ENCODE data around the gene EXOC8. TPM values are rescaled to one million over a fixed set of nuclear protein-coding genes. Genes with fewer than 3 reads are reported as not detected.

Gene EXOC8
- total RNA-seq, 4 donors from 2014 or later: 14.1 to 27.1 (median 16.9) TPM

GRCh38 chr1:231383159-231383860, 45.7 kb upstream of the EXOC8 start:
- H3K4me3 ChIP-seq: no peak overlapping the region
- intact Hi-C loops (cut with DNase I; ENCODE audit: low total_unique reads): no loop called here
- no peaks in the 10 kb centered on the region for H3K27me3 ChIP-seq
- H3K36me3 ChIP-seq: no peaks in the 10 kb centered on the region
- no peaks in the 10 kb centered on the region for H3K9me3 ChIP-seq
- no peak overlapping the region for H3K27ac ChIP-seq
- DNase-seq: no peak
- TF ChIP-seq POLR2A (IDR thresholded peaks at IDR 0.05): no peak
- TF ChIP-seq, protein P1, sequence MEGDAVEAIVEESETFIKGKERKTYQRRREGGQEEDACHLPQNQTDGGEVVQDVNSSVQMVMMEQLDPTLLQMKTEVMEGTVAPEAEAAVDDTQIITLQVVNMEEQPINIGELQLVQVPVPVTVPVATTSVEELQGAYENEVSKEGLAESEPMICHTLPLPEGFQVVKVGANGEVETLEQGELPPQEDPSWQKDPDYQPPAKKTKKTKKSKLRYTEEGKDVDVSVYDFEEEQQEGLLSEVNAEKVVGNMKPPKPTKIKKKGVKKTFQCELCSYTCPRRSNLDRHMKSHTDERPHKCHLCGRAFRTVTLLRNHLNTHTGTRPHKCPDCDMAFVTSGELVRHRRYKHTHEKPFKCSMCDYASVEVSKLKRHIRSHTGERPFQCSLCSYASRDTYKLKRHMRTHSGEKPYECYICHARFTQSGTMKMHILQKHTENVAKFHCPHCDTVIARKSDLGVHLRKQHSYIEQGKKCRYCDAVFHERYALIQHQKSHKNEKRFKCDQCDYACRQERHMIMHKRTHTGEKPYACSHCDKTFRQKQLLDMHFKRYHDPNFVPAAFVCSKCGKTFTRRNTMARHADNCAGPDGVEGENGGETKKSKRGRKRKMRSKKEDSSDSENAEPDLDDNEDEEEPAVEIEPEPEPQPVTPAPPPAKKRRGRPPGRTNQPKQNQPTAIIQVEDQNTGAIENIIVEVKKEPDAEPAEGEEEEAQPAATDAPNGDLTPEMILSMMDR (IDR thresholded peaks at IDR 0.05): no peak
- H3K4me1 ChIP-seq: peaks cover 0 to 7% of the 10 kb centered on the region in 2 donors

- H3K4me1 ChIP-seq: peaks cover 0 to 7% of the 10 kb centered on the region in 2 donors
- H3K4me3 ChIP-seq: no peak overlapping the region
- DNase-seq: no peak
- no peaks in the 10 kb centered on the region for H3K36me3 ChIP-seq
- H3K27ac ChIP-seq: no peak overlapping the region
- intact Hi-C loops (cut with DNase I; ENCODE audit: low total_unique reads): no loop called here
- TF ChIP-seq, protein P1 (IDR thresholded peaks at IDR 0.05): no peak
- TF ChIP-seq POLR2A (IDR thresholded peaks at IDR 0.05): no peak
- no peaks in the 10 kb centered on the region for H3K27me3 ChIP-seq
- no peaks in the 10 kb centered on the region for H3K9me3 ChIP-seq
Measured at GRCh38 chr1:231382426-231382825, 44.8 kb upstream of the EXOC8 start.

DNA sequence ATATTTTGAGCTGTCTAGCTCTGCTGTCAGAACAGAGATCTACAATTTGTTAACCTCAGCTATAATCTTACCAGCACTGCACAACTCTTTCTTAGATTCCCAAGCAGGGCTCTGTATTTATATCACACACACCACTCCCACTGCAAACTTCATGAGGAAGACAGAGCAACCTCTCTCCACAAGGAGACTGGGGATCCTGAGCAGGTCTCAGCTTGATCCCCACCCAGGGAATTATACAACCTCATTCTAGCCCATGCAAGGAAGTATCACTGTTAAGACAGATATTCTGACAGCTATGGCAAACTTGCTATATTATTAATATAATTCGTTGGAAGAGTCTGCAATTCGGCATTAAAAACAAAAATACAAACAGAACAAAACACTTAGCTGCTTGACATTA, 44.1 kb upstream of the EXOC8 start:
- peaks cover 0 to 7% of the 10 kb centered on the region in 2 donors for H3K4me1 ChIP-seq
- no peaks in the 10 kb centered on the region for H3K27me3 ChIP-seq
- no peak overlapping the region for H3K27ac ChIP-seq
- no peaks in the 10 kb centered on the region for H3K36me3 ChIP-seq
- intact Hi-C loops (cut with DNase I; ENCODE audit: low total_unique reads): no loop called here
- no peak for DNase-seq
- no peaks in the 10 kb centered on the region for H3K9me3 ChIP-seq
- no peak for TF ChIP-seq POLR2A (IDR thresholded peaks at IDR 0.05)
- TF ChIP-seq, protein P1 (IDR thresholded peaks at IDR 0.05): no peak
- H3K4me3 ChIP-seq: no peak overlapping the region

- no peak for DNase-seq
- intact Hi-C loops (cut with DNase I; ENCODE audit: low total_unique reads): no loop called here
- Histone ChIP-seq H3K4me1 (no peaks in the 10 kb centered on the region), H3K9me3 (no peaks in the 10 kb centered on the region), H3K27me3 (no peaks in the 10 kb centered on the region), H3K27ac (no peak overlapping the region), H3K4me3 (no peak overlapping the region), H3K36me3 (no peaks in the 10 kb centered on the region)
- TF ChIP-seq, protein P1 (IDR thresholded peaks at IDR 0.05): no peak
- TF ChIP-seq POLR2A (IDR thresholded peaks at IDR 0.05): no peak
Measured at GRCh38 chr1:231376875-231377549, 39.4 kb upstream of the EXOC8 start.

- DNase-seq: no peak
- Histone ChIP-seq H3K27ac (no peak overlapping the region), H3K27me3 (no peaks in the 10 kb centered on the region), H3K4me3 (no peak overlapping the region), H3K36me3 (no peaks in the 10 kb centered on the region), H3K9me3 (no peaks in the 10 kb centered on the region), H3K4me1 (no peaks in the 10 kb centered on the region)
- intact Hi-C loops (cut with DNase I; ENCODE audit: low total_unique reads): no loop called here
- TF ChIP-seq POLR2A (IDR thresholded peaks at IDR 0.05): no peak
- TF ChIP-seq, protein P1 (IDR thresholded peaks at IDR 0.05): no peak
Measured at GRCh38 chr1:231376101-231376500, 38.4 kb upstream of the EXOC8 start.

All from uterus (tissue), 4 donors.